Right kidney (tissue), 1 donor: ENCODE data around the gene RAD51B.

Experiments
- DNase-seq: peaks from one replicate; pipeline ENCODE4 v3.0.0-alpha.2; 2016

Gene RAD51B

GRCh38 chr14:68730348-68730747 lies 910.8 kb downstream of the RAD51B start:
- no peak for DNase-seq

GRCh38 chr14:68730811-68731425 lies 911.3 kb downstream of the RAD51B start:
- no peak for DNase-seq

DNA sequence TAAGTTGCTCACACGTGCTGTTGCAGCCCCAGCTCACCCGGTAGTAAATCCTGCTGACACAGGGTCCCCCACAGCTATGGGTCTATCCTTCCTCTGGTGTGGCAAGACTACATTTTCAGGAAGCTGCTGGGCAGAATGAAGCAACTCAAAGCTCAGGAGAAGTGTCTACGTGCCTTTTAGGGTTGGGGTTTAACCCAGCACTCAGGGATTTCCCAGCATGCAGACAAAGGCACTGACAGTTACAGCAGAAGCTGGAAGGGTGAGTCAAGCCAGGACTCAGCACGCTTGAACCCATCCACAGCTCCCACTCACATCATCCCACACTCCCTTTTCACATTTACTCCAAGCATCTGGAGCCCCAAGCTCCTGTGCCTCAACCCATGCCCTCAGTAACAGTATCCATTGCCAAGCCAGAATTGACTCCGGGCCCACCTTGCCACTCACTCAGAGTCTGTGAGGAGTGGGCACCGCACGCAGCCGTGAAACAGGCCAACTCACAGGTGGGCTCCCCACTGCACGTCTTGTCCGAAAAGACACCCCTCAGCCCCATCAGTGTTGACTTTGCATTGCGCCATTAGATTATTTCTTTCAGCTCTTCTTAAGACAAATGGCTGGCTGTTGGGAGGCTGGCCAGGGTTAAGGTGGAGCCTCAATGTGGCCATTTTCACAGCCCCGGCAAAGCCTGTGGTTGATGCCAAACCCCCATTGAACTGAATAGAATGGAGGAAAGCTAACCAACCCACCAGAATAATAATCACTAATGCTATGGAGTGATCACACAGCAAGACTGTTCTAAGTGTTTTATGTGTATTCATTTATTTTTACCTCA lies 913.7 kb downstream of the RAD51B start:
- no peak for DNase-seq

- DNase-seq, result no peak
Observed at GRCh38 chr14:68734231-68734732, 914.7 kb downstream of the RAD51B start.

- no peak for DNase-seq
Observed at GRCh38 chr14:68735856-68736255, 916.3 kb downstream of the RAD51B start.

GRCh38 chr14:68736471-68736871 lies 916.9 kb downstream of the RAD51B start:
- no peak for DNase-seq

GRCh38 chr14:68737086-68737485 lies 917.5 kb downstream of the RAD51B start:
- no peak for DNase-seq

- no peak for DNase-seq
Observed at GRCh38 chr14:68738559-68738958, 919.0 kb downstream of the RAD51B start.

- no peak for DNase-seq
Observed at GRCh38 chr14:68739701-68740100, 920.1 kb downstream of the RAD51B start.

GRCh38 chr14:68740788-68741476 lies 921.4 kb downstream of the RAD51B start:
- no peak for DNase-seq

- DNase-seq, result no peak
Observed at GRCh38 chr14:68741477-68741791, 921.9 kb downstream of the RAD51B start.

DNA sequence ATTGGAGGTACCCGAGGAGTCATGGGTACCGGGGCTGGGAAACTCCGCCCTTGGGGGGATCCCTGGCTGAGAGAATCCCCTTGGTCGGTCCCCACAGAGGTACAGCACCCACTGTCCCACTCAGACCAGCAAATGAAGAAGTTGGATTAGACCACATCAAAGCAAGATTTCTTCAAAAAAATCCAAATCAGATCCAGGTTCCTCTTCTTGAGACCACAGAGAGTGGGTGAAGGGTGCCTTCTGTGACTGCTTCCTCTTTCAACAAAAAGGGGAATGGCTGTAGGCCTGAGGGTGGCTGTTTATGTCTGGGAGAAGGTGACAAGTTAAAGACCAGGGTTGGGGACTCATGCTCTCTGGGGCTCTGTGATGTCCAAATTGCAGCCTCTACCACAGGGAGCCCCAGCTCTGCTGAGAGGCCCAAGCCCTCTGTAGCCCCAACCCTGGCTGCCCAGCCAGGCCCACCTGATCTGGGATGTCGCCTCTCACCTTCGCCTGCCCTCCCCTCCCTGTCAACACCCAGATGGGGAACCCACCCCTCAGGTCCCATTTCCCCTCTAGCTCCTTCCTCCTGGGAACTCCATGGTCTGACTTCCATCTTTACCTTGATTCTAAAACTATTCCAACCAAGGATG lies 922.4 kb downstream of the RAD51B start:
- no peak for DNase-seq

DNA sequence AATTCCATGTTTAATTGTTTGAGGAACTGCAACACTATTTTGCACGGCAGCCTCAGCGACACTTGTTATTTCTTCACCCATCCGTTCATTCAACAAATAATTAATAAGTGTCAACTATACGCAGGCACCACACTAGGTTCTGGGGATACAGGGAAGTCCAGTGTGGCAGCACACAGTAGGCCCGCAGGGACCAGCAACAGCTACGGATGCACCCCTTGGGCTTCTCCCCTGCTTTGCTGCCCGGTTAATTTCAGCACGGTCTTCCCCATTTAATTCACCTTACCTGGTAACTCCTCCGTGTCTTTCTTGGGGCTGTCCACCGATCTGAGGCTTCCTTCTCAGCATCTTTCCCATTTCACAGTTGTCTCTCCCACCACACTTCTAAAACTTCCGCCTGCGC lies 925.0 kb downstream of the RAD51B start:
- DNase-seq, result no peak

DNA sequence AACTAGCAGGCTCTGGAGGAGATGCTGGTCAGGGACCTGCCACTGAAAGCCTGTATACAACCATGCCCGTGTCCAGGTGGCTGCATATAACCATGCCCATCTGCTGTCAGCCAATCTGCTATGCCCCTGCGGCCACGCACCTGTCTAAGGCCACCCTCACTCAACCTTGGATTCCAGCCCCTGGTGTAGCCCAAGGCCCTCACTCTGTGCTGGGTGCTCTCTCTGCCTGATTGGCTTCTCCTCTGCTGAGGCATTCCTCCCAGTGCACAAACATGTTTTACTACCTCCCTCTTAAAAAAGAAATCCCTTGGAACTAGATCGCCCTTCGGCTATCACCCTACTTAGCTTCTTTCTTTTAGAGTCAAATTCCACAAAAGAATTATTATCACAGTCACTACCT lies 927.8 kb downstream of the RAD51B start:
- DNase-seq, result no peak

- DNase-seq, result no peak
Observed at GRCh38 chr14:68748260-68748659, 928.7 kb downstream of the RAD51B start.

DNA sequence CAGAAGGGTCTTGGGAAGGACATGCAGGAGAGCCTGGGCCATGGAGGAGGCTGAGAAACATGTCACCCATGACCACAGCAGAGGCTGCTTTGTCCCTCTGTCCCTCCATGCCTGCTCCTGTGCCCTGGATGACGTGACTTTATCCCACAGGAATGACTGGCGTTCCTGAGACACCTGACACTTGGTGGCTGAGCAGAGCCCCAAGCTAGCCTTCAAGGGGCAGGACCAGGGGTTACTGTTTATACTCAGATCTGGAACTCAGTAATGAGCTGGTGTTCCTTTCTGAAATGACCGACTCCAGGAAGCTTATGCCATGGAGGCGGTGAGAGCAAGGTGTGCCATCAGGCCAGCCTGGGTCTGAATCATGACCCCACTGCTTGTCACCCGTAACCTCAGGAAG lies 929.1 kb downstream of the RAD51B start:
- no peak for DNase-seq

- DNase-seq, result no peak
Observed at GRCh38 chr14:68749487-68750475, 930.2 kb downstream of the RAD51B start.

DNA sequence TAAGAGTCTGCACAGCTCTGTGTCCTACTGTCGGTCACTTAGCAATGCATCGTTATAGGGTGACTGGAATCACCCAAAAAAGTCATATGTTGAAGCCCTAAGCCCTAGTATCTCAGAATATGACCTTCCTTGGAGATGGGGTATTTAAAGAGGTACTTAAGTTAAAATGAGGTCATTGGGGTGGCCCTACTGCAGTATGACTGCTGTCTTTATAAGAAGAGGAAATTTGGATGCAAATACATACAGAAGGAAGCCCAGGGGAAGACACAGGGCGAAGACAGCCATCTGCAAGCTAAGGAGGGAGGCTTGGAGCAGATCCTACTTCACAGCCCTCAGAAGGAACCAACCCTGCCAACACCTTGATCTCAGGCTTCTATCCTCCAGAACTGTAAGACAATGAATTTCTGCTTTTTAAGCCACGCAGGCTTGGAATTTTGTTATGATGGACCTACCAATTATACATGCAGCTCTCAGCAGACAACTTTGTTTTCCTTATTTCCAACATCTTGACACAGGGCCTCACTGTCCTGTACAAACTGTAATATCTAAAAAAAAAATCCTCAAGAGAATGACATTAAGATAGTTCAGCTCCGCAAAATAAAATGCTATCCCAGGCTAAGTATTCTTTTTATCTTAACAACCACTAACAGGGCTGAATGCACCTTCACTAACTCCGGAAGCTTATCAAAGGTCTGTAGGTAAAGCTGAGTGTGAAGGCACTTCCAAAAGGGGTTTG lies 932.9 kb downstream of the RAD51B start:
- no peak for DNase-seq

DNA sequence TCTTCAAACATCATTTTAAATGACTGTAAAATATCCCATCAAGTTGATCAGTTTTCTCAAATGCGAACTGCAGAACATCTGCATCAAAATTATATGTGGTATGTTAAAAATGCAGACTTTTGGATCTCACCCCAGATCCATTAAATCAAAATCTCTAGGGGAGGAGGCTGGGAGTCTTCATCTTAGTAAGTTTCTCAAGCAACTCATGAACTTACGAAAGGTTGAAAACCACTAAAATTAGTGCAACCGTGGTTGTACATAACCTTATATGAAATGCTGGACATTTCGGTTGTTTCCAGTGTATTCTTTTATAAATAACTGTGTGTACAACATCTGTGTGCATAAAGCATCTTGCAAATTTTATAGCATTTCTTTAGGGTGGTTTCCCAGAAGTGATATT lies 934.1 kb downstream of the RAD51B start:
- no peak for DNase-seq

DNA sequence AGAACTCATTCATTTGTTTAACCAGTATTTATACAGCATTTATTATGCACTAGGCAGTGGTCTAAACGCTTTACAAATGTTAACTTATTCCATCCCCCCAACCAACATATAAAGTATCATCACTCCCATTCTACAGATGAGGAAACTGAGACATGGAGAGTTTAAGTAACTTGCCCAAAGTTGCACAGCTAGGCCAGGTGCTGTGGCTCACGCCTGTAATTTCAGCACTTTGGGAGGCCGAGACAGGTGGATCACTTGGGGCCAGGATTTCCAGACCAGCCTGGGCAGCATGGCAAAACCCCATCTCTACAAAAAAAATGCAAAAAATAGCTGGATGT lies 935.4 kb downstream of the RAD51B start:
- no peak for DNase-seq

GRCh38 chr14:68756000-68756481 lies 936.5 kb downstream of the RAD51B start:
- peak; percentile 64 for DNase-seq
